K562 (cell line): ENCODE measurements around the gene NRXN3. TPM values are rescaled to one million over a fixed set of nuclear protein-coding genes. Genes with fewer than 3 reads are reported as not detected.

Experiments
- ATAC-seq: fragments of 200-7000 bp; cut with Tn5 transposase; 3 replicates; pipeline ENCODE4 v1.9.1; 2020; ENCODE audit warnings: moderate library complexity
- BruUV-seq: library from RNA; stranded (reverse); fragments of 400-500 nt; replicated peaks from 2 replicates; lab custom pipeline; 2021; lab: Mats Ljungman, UMichigan
- CTCF ChIA-PET: fragments of 300-600 bp; formaldehyde crosslinking; extraction: SDS; loops from one replicate; lab custom pipeline; 2021; ENCODE audit warnings: low intra/inter-chr PET ratio; lab: Yijun Ruan, JAX
- POLR2A ChIA-PET: fragments of 300-600, 350-650 bp; sonication (Branson Sonifier 250); formaldehyde crosslinking; extraction: SDS; loops from one replicate; lab custom pipeline; 2021; ENCODE audit warnings: antibody characterized with exemption, inconsistent platforms; lab: Yijun Ruan, JAX
- DNase-seq, 4 experiments: peaks; one replicate each; pipeline versions ENCODE4 v3.0.0 to v3.0.0-alpha.2; 2011 to 2018; ENCODE audit warnings: low spot score in 3 of 4, mixed read lengths in 3 of 4; ENCODE audit errors: extremely low read depth in 1 of 4
- FAIRE-seq: peaks from 2 replicates; lab custom pipeline; 2011; peaks lifted over from hg19 to GRCh38; lab: Jason Lieb, UNC
- H2AFZ ChIP-seq: 2 replicates; pipeline ENCODE4 v1.6.0; 2011; ENCODE audit warnings: low read depth, low read length, control low read depth, inconsistent platforms
- H3K27ac ChIP-seq: fragments of 200-600 bp; 3 replicates; pipeline ENCODE4 v1.8.0; 2011; ENCODE audit warnings: low read depth, mild to moderate bottlenecking, control low read depth, inconsistent platforms, low read length, moderate library complexity, mixed read lengths; ENCODE audit errors: extremely low read depth
- H3K27me3 ChIP-seq, 2 experiments: fragments of 300-600 bp in 1 of 2; 2 replicates in 1 of 2; 3 replicates in 1 of 2; pipeline versions ENCODE4 v1.6.0 to v1.8.0; 2011; ENCODE audit warnings: inconsistent platforms in 2 of 2, low read length in 2 of 2, mild to moderate bottlenecking in 1 of 2, mixed read lengths in 1 of 2, moderate library complexity in 1 of 2; ENCODE audit not compliant: control insufficient read depth in 2 of 2, insufficient read depth in 2 of 2
- H3K36me3 ChIP-seq: fragments of 300-600 bp; 3 replicates; pipeline ENCODE4 v1.8.0; 2011; ENCODE audit warnings: mild to moderate bottlenecking, low read length, inconsistent platforms; ENCODE audit not compliant: control insufficient read depth, insufficient read depth
- H3K4me1 ChIP-seq, 2 experiments: fragments of 200-600 bp in 1 of 2; replicated peaks in 1 of 2; 2 replicates in 1 of 2; 3 replicates in 1 of 2; pipeline versions ENCODE4 v1.5.1 to v1.8.0; 2011; ENCODE audit warnings: inconsistent platforms in 2 of 2, low read length in 2 of 2, mild to moderate bottlenecking in 1 of 2, mixed read lengths in 1 of 2, moderate library complexity in 1 of 2; ENCODE audit not compliant: control insufficient read depth in 2 of 2, insufficient read depth in 2 of 2
- H3K4me2 ChIP-seq: 2 replicates; pipeline ENCODE4 v1.6.1; 2011; ENCODE audit warnings: low read length, control low read depth, inconsistent platforms, mixed read lengths; ENCODE audit not compliant: insufficient read depth
- H3K4me3 ChIP-seq: fragments of 200-600 bp; sonication (generic), shearing (Covaris generic); 2 replicates; pipeline ENCODE4 v1.5.1; 2016; ENCODE audit warnings: control low read depth, inconsistent platforms
- H3K79me2 ChIP-seq: fragments of 200-600 bp; 3 replicates; pipeline ENCODE4 v1.8.0; 2011; ENCODE audit warnings: low read length, inconsistent platforms; ENCODE audit not compliant: control insufficient read depth, insufficient read depth
- H3K9ac ChIP-seq, 2 experiments: 2 replicates each; pipeline versions ENCODE4 v1.6.0 to v1.6.1; 2011; ENCODE audit warnings: low read depth in 2 of 2, low read length in 2 of 2, control low read depth in 1 of 2, inconsistent platforms in 1 of 2, mild to moderate bottlenecking in 1 of 2, mixed read lengths in 1 of 2; ENCODE audit not compliant: insufficient read depth in 1 of 2
- H3K9me1 ChIP-seq: one replicate; pipeline ENCODE4 v1.6.0; 2011; ENCODE audit warnings: inconsistent platforms, mild to moderate bottlenecking, low read length, moderate library complexity; ENCODE audit not compliant: control insufficient read depth, insufficient read depth
- H3K9me3 ChIP-seq: replicated peaks from 2 replicates; pipeline ENCODE4 v1.5.1; 2011; ENCODE audit warnings: low read depth, low read length, inconsistent platforms; ENCODE audit not compliant: control insufficient read depth, insufficient read depth
- H4K20me1 ChIP-seq: replicated peaks from 2 replicates; pipeline ENCODE4 v1.6.1; 2011; ENCODE audit warnings: low read length, inconsistent platforms, mixed read lengths; ENCODE audit not compliant: control insufficient read depth, insufficient read depth
- ARID2 ChIP-seq: fragments of 450-650 bp; IDR thresholded peaks from 2 replicates; pipeline ENCODE4 v1.6.1; 2017; ENCODE audit warnings: antibody characterized with exemption, mild to moderate bottlenecking
- CBX3 ChIP-seq, 2 experiments: IDR thresholded peaks; 1 replicate in 1 of 2; 2 replicates in 1 of 2; pipeline ENCODE4 v1.6.1; 2012; ENCODE audit warnings: inconsistent platforms in 2 of 2, low read length in 2 of 2, borderline replicate concordance in 1 of 2, control low read depth in 1 of 2
- CCAR2 ChIP-seq: fragments of 200-400 bp; formaldehyde crosslinking; IDR thresholded peaks from 2 replicates; pipeline ENCODE4 v1.6.1; 2017; ENCODE audit warnings: mild to moderate bottlenecking, low read depth, low read length
- DIDO1 ChIP-seq: fragments of 450-650 bp; IDR thresholded peaks from 2 replicates; pipeline ENCODE4 v1.6.1; 2016; ENCODE audit warnings: low read depth, missing biosample characterization, missing genetic modification characterization
- PTRF ChIP-seq: fragments of 450-650 bp; IDR thresholded peaks from 2 replicates; pipeline ENCODE4 v1.6.1; 2016; ENCODE audit warnings: mild to moderate bottlenecking, missing genetic modification characterization, missing compliant biosample characterization
- RB1 ChIP-seq: fragments of 450-650 bp; IDR thresholded peaks from 2 replicates; pipeline ENCODE4 v1.6.1; 2017; ENCODE audit warnings: low read depth, mild to moderate bottlenecking
- RBM22 ChIP-seq: fragments of 200-400 bp; formaldehyde crosslinking; IDR thresholded peaks from 2 replicates; pipeline ENCODE4 v1.6.1; 2018; ENCODE audit warnings: low read length, low read depth; ENCODE audit not compliant: poor library complexity, severe bottlenecking
- U2AF2 ChIP-seq: fragments of 200-400 bp; formaldehyde crosslinking; optimal IDR thresholded peaks from 2 replicates; pipeline ENCODE3; 2017; ENCODE audit warnings: low read depth, mild to moderate bottlenecking, low read length
- ZNF253 ChIP-seq: fragments of 250-450 bp; sonication (Bioruptor Pico); conservative IDR thresholded peaks from 2 replicates; pipeline ENCODE4 v1.6.1; 2021; ENCODE audit warnings: mild to moderate bottlenecking
- ZNF644 ChIP-seq: fragments of 200-800 bp; sonication (Bioruptor generic); IDR thresholded peaks from 2 replicates; pipeline ENCODE4 v1.6.1; 2016; ENCODE audit warnings: low read depth, missing genetic modification characterization, missing compliant biosample characterization
- ZZZ3 ChIP-seq: fragments of 450-650 bp; IDR thresholded peaks from 2 replicates; pipeline ENCODE4 v1.6.1; 2016; ENCODE audit warnings: antibody characterized with exemption, mild to moderate bottlenecking, moderate library complexity
- WGBS: fragments of 100-300 bp; shearing (Covaris generic); methylation state at CpG from one replicate; pipeline ENCODE4 v1.1.6; 2016; ENCODE audit warnings: low coverage, mixed read lengths; ENCODE audit not compliant: insufficient coverage; ENCODE audit errors: missing lambda C conversion rate; 5-methylcytosine and 5-hydroxymethylcytosine counted together
- in situ Hi-C: fragments of 300-500 bp; cut with MboI; formaldehyde crosslinking; loops from 4 replicates; pipeline ENCODE4 v1.15.0; 2018; ENCODE audit warnings: inconsistent platforms, mixed read lengths
- intact Hi-C: fragments of 100-400 bp; cut with micrococcal nuclease; formaldehyde crosslinking; loops from 2 replicates; pipeline ENCODE4 v1.14.2; 2022
- polyA plus RNA-seq, 8 experiments: library from polyadenylated mRNA; depleted of rRNA in 4 of 8; stranded (reverse) in 5 of 8; unstranded in 3 of 8; fragments of >200 nt; fragmentation: Nextera tagmentation in 2 of 8; fragmentation: Illumina TruSeq in 1 of 8; extraction: Ambion mirVana in 2 of 8; extraction: Trizol in 1 of 8; gene quantifications; 2 replicates each; pipeline versions ENCODE4 v1.2.1 to v1.2.3, GENCODE V29; 2011 to 2014; ENCODE audit warnings: inconsistent platforms in 1 of 8, missing spikeins in 1 of 8
- total RNA-seq, 7 experiments: library from RNA; depleted of rRNA in 6 of 7; stranded (reverse); fragments of >200 nt in 6 of 7; fragmentation: Illumina TruSeq in 2 of 7; extraction: Trizol in 2 of 7; gene quantifications; 2 replicates each; pipeline versions ENCODE4 v1.2.1 to v1.2.3, GENCODE V29; 2011 to 2021; ENCODE audit warnings: low replicate concordance in 1 of 7
- TF ChIP-seq, protein P1 (sequence below): conservative IDR thresholded peaks from 2 replicates; pipeline ENCODE4 v1.6.1; 2011; ENCODE audit warnings: low read depth, mild to moderate bottlenecking, low read length; ENCODE audit not compliant: control insufficient read depth
- TF ChIP-seq, protein P2 (sequence below), 2 experiments: IDR thresholded peaks in 1 of 2; conservative IDR thresholded peaks in 1 of 2; 2 replicates each; pipeline ENCODE4 v1.6.1; 2016; ENCODE audit warnings: low read depth in 2 of 2, mild to moderate bottlenecking in 1 of 2, missing compliant biosample characterization in 1 of 2, missing genetic modification characterization in 1 of 2, moderate library complexity in 1 of 2
- TF ChIP-seq, protein P3 (sequence below): IDR thresholded peaks from 2 replicates; pipeline ENCODE4 v1.6.1; 2016; ENCODE audit warnings: missing genetic modification characterization, missing compliant biosample characterization

Gene NRXN3
- total and polyA plus RNA-seq, 9 of the 15 experiments (the other 6 are each of a cell fraction or from before 2014, with no cell fraction given), result 0.09 TPM; not detected in 8

DNA sequence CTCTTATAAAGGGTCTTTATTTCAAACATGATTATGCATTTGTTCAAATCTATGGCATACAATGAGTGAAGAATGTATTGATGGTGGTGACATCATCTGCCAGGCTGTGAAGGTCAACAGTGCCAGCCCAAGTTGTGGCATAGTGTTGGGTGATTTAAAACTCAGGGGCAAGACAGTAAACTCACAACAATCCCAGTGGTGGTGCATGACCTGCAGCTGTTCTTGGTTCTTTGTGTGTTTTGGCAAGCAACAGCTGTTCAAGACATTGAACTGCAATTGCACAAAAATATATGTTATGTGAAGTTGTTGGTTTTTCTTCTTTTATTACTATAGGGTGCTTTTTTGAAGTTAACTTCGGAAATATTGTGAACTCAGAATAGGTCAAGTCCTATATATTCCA lies 851.6 kb downstream of the NRXN3 start (continued):
- no peak for TF ChIP-seq DIDO1 (tag)

DNA sequence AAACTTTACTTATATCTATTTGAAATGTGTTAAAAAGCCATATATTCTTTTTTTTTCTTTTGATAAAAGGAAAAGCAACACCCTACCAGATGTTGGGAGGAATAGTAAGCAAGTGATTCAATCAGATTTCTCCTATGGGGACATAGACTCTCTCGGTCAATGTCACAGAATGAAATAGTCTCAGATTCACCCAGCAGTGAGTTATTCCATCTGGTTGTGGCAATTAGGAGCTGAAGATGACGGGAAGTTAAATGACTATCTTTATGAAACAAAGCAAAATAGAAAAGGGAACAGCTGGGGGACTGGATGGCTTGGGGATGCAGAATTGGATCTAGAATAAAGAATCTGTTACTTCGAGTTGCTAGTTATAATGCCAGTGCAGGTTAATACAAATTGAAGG lies 857.0 kb downstream of the NRXN3 start:
- CTCF ChIA-PET, result no interaction called here
- intact Hi-C loops, result no loop called here
- BruUV-seq, result no TSS peak

More for the DNA sequence above, 857.0 kb downstream of the NRXN3 start:
- no peak overlapping the region for H3K4me2 ChIP-seq
- H3K9ac ChIP-seq, result no peak overlapping the region
- no peaks in the 10 kb centered on the region for H3K27me3 ChIP-seq
- FAIRE-seq (no peak), DNase-seq (no peak), ATAC-seq (no peak)
- no peaks in the 10 kb centered on the region for H3K9me3 ChIP-seq
- H3K9me1 ChIP-seq, result no peaks in the 10 kb centered on the region
- no peak for TF ChIP-seq U2AF2
- TF ChIP-seq ZZZ3, result no peak
- TF ChIP-seq CCAR2, result no peak
- TF ChIP-seq ARID2, result no peak
- TF ChIP-seq, protein P1, sequence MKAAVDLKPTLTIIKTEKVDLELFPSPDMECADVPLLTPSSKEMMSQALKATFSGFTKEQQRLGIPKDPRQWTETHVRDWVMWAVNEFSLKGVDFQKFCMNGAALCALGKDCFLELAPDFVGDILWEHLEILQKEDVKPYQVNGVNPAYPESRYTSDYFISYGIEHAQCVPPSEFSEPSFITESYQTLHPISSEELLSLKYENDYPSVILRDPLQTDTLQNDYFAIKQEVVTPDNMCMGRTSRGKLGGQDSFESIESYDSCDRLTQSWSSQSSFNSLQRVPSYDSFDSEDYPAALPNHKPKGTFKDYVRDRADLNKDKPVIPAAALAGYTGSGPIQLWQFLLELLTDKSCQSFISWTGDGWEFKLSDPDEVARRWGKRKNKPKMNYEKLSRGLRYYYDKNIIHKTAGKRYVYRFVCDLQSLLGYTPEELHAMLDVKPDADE, result no peak
- TF ChIP-seq ZNF644, result no peak
- no peak for TF ChIP-seq RB1
- TF ChIP-seq RBM22, result no peak
- TF ChIP-seq, protein P2, sequence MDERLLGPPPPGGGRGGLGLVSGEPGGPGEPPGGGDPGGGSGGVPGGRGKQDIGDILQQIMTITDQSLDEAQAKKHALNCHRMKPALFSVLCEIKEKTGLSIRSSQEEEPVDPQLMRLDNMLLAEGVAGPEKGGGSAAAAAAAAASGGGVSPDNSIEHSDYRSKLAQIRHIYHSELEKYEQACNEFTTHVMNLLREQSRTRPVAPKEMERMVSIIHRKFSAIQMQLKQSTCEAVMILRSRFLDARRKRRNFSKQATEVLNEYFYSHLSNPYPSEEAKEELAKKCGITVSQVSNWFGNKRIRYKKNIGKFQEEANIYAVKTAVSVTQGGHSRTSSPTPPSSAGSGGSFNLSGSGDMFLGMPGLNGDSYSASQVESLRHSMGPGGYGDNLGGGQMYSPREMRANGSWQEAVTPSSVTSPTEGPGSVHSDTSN (CRISPR knock-in tag; IDR thresholded peaks at IDR 0.05; ENCODE audit: low read depth), result no peak
- TF ChIP-seq, protein P2 (tag; conservative IDR thresholded peaks at IDR 0.05; ENCODE audit: low read depth), result no peak
- TF ChIP-seq ZNF253 (CRISPR knock-in tag), result no peak
- no peak for TF ChIP-seq CBX3 (IDR thresholded peaks at IDR 0.05; ENCODE audit: borderline replicate concordance in 1 of 2, low read length in 2 of 2)
- TF ChIP-seq, protein P3, sequence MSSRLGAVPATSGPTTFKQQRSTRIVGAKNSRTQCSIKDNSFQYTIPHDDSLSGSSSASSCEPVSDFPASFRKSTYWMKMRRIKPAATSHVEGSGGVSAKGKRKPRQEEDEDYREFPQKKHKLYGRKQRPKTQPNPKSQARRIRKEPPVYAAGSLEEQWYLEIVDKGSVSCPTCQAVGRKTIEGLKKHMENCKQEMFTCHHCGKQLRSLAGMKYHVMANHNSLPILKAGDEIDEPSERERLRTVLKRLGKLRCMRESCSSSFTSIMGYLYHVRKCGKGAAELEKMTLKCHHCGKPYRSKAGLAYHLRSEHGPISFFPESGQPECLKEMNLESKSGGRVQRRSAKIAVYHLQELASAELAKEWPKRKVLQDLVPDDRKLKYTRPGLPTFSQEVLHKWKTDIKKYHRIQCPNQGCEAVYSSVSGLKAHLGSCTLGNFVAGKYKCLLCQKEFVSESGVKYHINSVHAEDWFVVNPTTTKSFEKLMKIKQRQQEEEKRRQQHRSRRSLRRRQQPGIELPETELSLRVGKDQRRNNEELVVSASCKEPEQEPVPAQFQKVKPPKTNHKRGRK, result no peak
- no peak for TF ChIP-seq PTRF
- H3K4me1 ChIP-seq, result no peaks in the 10 kb centered on the region
- H3K36me3 ChIP-seq, result no peaks in the 10 kb centered on the region
- no peak overlapping the region for H2AFZ ChIP-seq
- POLR2A ChIA-PET, result no interaction called here
- H3K27ac ChIP-seq, result no peak overlapping the region
- no peak overlapping the region for H3K4me3 ChIP-seq
- WGBS, result 0% methylated on average over 2 of the region's 3 CpGs
- in situ Hi-C loops, result no loop called here
- H4K20me1 ChIP-seq, result no peaks in the 10 kb centered on the region
- H3K79me2 ChIP-seq, result no peaks in the 10 kb centered on the region
